NCI-H2081 (cell line): ENCODE measurements around the gene WASF2.

Source experiments
- DNase-seq, 2 experiments: peaks; one replicate each; lab custom pipeline; 2025; lab: John Stamatoyannopoulos, UW

Gene WASF2

DNA sequence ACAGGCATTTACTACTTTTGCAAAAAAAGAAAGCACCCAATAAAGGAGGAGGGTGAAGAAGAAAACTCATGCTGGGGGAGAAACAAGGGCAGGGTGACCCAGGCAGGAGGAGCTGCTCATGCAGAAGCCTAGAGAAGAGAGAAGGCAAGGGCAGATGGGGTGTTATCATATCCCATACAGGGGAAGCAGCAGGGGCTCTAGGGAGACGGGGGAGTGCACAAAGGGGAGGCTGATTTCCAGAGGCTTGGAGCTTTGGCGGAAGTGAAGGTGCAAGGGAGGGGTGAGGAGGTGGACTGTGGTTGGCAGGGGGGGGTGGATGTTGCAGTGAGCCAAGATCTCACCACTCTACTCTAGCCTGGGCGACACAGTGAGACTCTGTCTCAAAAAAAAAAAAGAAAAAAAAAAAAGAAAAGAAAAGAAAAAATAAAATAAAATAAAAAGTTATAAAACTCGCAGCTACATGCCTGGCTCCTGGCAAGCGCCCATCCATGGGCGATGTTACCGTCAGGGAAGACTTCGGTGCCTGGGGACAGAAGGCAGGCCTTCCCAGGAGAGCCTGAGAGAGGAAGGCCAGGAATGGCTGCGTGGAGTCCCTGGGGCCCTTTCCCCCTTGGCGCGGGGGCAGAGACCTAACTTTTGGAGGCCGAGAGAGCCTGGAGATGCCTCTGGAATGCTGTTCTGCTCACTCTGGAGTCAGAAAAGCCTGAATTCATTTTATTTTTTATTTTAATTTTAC lies 112.0 kb downstream of the WASF2 start:
- no peak for DNase-seq

DNA sequence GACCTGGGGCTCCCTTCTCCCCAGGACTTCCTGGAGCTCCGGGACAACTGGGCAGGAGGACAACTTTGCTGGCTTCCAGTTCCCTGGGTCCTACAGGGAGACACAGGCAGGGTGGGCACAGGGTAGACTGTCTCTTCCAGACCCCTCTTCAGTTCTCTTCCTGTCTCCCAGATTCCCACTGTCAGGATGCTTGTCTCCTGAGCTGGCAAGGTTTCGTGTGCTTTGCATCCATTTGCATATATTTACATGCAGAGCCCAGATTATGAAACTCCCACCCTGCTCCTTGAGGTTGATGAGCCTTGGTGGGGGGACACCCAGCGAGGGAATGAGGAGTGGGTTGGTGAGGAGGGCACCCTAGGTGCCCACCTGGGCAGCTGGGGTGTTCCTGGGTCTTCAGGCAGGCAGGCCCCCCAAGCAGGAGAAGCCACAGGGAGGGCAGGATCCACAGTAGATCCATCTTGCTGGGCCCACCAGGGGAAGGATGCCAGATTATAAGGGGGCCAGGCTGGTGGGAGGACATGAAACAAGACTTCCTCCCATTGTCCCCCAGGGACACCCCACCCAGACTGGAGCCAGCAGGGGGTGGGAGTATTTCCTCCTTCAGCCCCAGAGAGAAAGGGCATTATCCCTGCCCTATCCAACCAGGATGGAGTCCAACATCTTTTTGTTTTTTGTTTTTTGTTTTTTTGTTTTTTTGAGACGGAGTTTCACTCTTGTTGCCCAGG lies 115.4 kb downstream of the WASF2 start, which contains the start of gene FCN3:
Gene FCN3 (minus strand): TSS at position 463 of the 725 bp plus-strand sequence. CDS start 6 bp downstream, at position 457.
- DNase-seq: no peak

DNA sequence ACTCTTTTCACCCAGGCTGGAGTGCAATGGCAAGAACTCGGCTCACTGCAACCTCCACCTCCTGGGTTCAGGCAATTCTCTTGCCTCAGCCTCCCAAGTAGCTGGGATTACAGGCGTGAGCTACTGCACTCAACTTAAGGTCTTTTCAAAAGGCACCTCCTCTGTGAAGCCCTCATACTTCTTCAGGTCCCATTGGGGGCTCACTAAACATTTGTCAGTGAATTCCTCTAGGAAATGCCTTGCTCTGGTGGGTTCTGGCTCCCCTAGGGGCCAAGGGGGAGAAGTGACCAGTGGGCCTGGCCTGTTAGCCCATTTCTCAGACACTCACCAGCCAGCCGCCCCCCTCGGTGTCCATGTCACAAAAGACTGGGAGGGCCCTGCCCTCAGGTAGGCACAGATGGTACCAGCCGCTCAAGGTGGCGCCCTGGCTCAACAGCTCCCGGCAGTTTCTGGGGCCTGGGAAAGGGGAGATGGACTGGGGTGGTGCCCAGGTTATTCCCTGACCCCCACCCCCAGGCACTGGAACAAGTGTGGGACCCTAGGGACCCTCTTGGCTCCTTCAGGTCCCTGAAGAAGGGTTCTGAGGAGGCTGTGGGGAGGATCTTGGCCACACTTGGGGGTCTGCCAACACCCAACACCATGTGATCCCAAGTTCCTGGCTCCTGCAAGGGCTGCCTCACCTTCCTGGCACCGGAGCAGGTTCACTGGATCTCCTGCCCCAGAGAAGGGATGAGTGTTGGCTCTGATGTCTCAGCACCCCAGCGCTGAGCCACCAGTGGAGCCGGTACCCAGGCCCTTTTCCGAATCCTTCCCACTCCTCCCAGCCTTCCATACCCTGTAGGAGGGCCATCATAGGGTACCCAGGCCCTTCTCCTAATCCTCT lies 116.9 kb downstream of the WASF2 start:
- DNase-seq: no peak

DNA sequence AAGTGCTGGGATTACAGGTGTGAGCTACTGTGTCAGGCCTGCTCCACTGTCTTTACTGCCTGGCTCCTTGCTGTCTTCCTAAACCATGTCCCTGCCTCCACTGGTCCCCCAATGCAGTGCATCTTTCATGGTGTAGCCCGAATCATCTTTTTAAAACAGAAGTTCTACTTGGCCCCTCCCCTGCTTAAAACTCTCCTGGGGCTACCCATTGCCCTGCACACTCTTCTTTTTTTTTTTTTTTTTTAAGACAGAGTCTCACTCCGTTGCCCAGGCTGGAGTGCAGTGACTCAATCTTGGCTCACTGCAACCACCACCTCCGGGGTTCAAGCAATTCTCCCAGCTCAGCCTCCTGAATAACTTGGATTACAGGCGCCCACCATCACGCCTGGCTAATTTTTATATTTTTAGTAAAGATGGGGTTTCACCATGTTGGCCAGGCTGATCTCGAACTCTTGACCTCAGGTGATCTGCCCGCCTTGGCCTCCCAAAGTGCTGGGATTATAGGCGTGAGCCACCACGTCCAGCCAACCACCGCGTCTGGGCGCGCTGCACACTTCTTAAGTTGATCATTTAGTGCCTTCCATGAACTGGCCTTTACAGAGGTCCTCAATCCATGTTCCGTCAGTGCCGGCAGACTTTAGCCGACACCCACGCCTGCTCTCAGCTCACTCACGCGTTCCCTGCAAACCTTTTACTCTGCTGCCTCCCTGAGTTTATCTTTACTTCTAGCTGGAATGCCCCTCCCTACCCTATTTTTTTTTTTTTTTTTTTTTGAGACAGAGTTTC lies 117.8 kb downstream of the WASF2 start:
- no peak for DNase-seq

DNA sequence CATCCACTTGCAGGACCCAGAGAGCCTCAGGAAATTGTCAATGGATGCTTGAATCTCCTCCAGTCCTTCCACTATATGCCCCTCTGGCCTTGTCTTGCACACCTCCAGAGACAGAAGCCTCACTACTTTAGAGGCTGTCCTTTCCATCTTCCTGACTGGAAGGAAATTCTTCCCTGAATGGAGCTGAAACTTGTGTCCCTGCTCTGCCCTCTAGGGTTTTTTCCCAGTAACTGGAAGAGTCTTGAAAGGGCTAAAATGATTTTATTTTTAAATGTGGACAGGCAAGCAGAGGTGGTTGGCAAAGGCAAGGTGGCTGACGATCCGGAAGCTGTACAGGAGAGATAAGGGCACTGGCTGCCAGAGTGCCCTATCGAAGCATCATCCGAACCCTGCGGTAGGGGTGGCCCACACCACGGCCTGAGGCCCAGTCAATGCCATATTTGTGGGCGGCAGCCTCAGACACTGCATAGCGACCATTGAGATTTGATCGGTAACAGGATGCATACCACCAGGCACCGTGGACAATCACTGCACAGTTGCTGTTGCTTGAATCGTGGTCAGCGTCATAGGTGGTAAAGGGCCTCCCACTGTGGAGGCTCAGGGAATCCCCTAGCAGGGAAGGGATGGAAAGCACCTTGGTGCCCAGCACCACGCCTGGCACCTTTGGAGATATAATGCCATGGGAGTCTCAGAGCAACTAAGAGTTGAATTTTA lies 120.9 kb downstream of the WASF2 start:
- DNase-seq: no peak

DNA sequence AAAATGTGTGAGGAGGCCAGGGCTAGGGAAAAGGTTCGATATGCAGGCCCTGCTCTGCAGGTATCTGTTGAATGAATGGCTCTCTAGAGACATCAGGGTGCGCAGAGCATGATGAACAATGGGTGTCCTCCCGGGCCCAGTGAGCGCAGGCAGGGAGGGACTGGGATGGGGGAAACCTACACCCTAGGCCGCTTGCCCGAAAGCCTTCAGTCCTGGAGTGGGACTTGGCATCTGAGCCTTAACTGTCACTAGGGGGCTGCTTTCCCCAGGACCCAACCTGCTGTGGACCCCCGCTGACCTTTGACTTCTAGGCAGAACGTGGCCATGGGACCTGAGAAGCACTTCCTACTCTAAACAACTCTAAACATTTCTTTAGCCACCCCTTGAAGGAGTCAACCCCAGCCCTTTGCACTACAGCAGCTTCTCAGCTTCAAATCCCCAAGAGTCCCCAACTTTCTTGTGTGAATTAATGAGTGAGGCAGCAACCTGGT lies 122.8 kb downstream of the WASF2 start:
- no peak for DNase-seq

DNA sequence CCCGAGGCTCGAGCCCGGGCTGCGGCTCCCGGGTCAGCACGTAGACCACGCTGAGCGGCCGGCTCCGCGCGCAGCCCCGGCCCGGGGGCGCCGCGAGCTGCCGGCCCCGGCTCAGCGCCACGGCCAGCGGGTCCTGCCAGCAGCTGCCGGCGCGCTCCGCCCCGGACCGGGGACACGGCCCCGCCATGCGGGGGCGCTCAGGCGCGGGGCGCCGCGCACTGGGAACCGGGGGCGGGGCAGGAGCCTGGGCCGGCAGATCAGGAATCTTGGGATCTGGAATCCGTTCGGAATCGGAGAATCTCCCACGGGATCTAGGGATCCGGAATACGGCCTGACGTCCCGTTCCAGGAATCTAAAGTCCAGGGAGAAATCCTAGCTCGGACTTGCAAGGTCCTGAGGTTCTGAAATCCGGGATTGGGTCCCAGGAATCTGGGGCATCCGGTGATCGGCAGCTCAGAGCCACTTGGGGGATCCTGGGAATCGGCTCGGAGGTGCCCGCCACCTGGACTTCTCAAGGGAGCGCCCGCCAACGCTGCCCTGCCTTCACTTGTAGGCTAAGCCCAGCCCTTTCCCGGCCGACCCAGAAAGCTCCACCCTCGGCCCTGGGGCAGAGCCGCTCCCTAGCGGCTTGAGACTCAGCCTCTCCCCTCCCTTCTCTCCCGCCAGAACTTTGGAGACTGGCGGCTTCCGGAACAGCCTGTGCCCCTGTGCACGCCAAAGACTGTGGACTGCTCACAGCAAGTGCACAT lies 123.4 kb downstream of the WASF2 start, which contains the start of gene MAP3K6:
Gene MAP3K6 (minus strand): TSS at position 551 of the 749 bp plus-strand sequence. CDS start 364 bp downstream, at position 187.
- peak; percentile 20 to 39 for DNase-seq

DNA sequence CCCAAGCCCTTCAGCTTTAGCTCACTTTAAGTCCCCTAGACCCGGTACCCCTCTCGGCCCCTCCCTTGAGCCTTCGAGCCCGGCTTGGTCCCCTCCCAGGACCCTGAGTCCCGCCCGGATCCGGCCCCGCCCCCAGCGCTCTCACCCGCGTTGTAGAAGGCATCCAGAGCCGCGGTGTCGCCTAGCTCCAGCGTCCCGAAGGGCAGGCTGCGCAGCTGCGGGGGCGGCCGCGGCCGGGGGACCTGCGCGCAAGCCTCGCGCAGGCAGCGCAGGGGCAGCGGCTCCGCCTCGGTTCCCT lies 123.9 kb downstream of the WASF2 start:
- peak in 1 of 2 experiments; percentile 39 for DNase-seq

DNA sequence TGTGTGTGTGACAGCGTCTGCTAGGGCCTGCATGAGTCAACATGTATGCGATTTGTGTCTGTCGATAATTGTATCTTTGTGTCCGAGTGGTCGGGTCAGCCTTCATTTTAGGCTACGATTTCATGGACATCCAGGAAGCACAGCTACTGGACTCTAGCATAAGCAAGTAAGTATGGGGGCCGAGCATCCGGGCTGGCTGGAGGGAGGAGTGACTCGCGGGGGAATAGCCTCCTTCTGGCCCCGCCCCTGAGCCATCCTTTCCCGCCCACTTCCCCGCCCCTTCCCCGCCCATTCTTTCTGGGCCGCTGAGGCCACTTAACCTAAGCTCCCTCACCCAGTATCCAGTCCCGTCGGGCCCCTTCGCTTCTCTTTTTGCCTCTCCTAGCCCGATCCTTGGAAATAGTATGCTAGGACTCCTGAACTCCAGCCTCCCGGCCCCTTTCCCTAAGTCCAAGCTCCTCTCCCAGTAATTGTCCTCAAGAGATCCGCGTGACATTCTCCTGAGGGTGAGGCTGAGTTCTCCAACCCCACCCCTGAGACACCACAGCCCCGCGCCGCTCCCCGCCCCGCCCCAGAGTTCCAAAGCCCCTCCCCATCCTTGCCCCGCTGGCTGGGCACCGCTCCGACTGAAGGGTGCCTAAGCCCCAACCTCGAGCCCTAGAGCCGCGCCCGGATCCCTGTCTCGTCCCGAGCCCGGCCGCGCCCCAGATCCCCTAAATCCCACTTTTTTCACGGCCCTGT lies 124.4 kb downstream of the WASF2 start:
- peak; percentile 66 to 68 for DNase-seq

DNA sequence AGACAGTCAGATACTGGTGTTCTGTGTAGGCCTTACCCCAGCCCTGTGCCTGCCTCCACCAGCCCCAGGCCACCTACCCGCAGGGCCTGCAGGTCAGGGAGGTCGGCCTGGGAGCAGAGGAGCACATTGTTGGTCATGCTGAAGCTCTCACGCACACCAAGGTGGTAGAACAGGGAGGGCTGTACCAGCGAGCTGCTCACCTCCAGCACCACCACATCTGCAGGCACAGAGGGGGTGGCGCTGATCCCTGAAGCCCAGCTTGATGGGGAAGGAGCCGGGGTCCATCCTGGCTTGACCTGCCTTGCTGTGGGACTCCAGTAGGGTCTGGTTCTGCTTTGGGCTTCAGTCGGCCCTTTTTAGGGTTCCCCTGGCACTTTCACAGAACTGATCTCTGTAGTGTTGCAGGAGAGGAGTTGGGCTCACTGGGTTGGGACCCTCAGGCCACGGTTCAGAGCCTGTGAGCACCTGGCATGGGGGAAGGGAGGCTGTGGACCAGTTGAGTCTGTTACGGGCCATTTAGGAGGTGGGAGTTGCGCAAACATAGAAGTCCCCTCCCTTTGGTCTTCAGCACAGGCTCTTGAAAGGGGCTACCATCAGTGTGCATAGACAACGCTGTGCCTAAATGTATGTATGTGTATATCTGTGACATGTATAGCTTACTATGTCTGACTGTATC lies 125.1 kb downstream of the WASF2 start:
- DNase-seq: no peak

DNA sequence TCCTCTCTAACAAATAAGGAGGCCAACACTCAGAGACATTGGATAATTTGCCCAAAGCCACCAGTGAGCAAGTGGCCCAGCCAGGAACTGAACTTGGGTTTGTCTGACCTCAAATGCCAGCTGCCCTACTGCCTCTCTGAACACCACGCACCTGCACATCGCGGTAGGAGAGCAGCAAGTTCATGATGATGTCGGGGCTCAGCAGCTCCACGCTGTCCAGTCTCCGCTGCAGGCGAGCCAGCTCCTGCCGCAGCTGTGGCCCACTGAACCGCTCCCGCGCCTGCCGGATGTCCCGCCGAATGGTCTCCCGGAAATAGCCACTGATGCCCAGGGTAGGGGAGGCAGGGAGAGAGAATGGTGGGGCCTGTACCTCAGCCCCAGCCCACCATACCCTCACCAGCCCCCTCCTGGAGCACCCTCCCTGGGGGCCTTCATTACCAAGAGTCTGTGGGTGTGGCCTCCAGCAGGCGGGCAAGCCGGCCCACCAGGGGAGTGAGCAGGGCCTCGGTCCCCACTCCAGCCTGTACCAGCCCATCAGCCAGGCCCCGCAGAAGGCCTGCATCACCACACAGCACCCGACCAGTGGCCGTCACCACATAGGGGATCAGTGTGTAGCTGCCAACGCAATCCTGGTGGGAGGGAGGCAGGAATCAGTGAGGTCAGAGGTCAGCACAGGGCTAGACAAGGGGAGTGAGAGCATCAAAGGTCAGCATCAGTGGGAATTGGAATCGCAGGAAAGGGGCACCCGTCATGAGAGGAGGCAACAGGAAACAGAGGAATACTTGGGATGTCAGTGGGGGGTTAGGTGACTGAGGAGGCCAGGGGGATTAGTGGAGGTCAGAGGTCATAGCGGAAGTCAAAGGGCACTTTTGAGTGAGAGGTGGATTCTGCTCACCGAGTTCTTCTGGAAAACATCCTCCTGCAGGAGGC lies 125.9 kb downstream of the WASF2 start:
- no peak for DNase-seq

DNA sequence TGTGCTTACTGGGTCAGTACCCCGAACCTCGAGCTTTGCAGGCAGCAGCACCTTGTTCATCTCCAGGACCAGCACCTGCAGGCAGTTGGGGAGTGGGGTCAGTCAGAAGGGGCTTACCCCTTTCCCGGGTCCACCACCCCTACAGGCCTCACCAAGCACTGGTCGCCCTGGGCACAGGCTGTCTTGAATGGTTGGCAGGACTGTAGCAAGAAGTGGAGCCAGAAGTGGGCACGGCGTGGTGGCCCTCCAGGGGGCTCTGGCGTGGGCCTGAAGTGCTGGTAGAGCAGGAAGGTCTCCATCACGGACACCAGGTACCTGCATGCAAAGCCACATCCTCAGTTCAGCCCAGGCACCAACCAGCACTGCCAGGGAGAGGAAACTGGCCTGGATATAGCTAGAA lies 128.4 kb downstream of the WASF2 start:
- no peak for DNase-seq

DNA sequence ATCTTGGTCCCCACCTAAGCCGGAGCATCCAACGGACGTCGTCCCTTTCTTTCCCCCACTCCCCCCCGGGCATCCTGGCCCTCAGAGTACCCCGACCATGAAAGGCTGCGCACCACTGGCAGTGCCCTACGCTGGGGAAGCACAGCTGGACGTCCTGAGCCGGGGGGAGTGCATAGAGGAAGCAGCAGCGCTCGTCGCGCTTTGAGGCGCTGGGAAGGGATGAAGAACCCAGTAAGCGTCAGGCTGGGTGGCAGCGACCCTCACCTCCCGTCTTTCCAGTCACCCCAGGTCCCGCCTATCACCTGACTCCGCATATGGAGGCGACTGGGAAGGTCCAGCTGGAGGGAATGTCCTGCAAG lies 128.9 kb downstream of the WASF2 start:
- no peak for DNase-seq

DNA sequence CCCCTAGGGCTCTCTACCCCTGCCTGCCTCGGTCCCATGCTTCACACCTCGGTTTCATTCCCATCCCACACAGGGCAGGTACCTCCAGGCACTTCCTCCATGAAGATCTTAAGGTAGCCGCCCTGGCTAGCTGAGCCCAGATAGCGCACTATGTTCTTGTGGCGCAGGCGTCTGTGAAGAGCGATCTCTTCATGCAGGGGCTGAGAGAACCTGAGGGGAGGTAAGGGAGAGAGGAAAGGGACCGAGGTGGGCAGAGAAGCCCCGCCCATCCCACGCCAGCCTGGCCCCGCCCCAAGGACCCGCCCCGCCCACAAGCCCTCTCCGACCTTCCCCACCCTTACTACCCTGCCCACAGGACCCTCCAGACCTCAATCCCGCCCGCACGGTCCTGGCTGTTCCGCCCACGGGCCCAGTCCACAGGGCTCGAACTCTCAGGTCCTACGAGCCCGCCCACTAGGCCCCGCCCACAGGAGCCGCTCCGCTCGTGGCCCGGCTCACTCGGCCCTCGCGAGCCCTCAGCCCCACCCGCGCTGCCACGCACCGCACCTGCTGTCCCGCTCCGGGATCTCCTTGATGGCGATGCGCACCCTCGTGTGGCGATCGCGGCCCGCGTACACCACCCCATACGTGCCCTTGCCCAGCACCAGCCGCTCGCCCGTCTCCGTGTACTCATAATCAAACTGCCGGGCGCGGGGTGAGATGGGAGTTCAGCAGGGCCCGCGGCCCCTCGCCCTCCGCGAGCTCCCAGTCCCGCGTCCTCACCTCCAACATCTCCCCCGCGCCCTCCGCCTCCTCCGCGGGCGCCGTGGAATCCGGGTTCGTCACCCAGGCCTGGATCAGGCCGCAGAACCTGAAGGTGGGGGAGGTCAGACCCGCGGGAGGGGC lies 129.6 kb downstream of the WASF2 start:
- DNase-seq: no peak

DNA sequence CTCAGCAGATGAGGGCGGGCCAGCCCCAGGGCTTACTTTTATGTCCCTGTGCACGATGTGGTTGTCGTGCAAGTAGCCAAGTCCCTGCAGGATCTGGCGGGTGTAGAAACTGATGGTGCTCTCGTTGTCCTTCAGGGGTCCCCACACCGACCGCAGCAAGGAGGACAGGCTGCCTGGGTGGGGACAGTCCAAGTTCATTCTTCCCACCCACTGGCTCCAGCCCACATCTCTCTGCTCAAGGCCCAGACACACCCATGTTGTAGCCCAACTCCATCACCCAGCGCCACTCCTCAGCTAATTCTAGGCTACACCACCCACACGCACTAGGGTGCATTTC lies 130.2 kb downstream of the WASF2 start:
- no peak for DNase-seq

DNA sequence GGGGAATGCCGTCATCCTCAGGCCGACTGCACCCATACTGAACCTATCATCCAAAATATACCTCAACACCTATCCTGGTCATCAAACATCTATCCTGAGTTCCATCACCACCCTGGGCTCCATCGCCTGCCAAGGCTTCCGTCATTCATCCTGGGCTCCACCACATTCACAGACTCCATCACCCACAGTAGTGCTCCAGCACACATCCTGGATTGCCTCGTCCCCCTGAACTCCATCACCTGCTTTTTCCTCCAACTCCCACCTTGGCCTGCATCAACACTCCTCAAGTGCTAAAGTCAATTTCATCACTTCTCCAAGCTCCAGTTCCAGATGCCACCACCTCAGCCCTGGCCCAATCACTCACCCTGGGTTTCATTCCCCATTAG lies 131.0 kb downstream of the WASF2 start:
- DNase-seq: no peak
